Neural cell (in vitro differentiated cells): ENCODE results near the gene HSPB3. TPM values are rescaled to one million over a fixed set of nuclear protein-coding genes. Genes with fewer than 3 reads are reported as not detected.
"Not testable (repeated sequence)": the region's sequence is repeated elsewhere in the genome, so short reads cannot be mapped to it uniquely, and the experiment has no call there.

Experiments used
- H2AFZ ChIP-seq: fragments of 200-600, 300-800 bp; sonication (generic), shearing (Covaris generic); 2 replicates; pipeline ENCODE4 v1.6.0; 2014; ENCODE audit warnings: low read depth, mild to moderate bottlenecking, antibody characterized with exemption, low read length, moderate library complexity
- H3F3A ChIP-seq: fragments of 200-600 bp; shearing (Covaris generic); 2 replicates; pipeline ENCODE4 v1.6.1; 2016; ENCODE audit warnings: mild to moderate bottlenecking, moderate library complexity, mixed read lengths, antibody characterized with exemption, low read length; ENCODE audit not compliant: insufficient read depth, poor library complexity, severe bottlenecking
- H3K27ac ChIP-seq: fragments of 200-600, 300-800 bp; sonication (generic), shearing (Covaris generic); 2 replicates; pipeline ENCODE4 v1.5.1; 2014; ENCODE audit warnings: mild to moderate bottlenecking, low read length, moderate library complexity
- H3K27me3 ChIP-seq: fragments of 300-800, 200-600 bp; sonication (generic), shearing (Covaris generic); 2 replicates; pipeline ENCODE4 v1.6.0; 2014; ENCODE audit warnings: mild to moderate bottlenecking, low read depth, low read length, moderate library complexity; ENCODE audit not compliant: insufficient read depth
- H3K36me3 ChIP-seq: fragments of 300-800, 200-600 bp; sonication (generic), shearing (Covaris generic); 2 replicates; pipeline ENCODE4 v1.5.1; 2014; ENCODE audit warnings: mild to moderate bottlenecking, antibody characterized with exemption, low read length, moderate library complexity; ENCODE audit not compliant: insufficient read depth
- H3K4me2 ChIP-seq: fragments of 300-800, 200-600 bp; sonication (generic), shearing (Covaris generic); 2 replicates; pipeline ENCODE4 v1.6.0; 2014; ENCODE audit warnings: mild to moderate bottlenecking, low read length
- H3K4me3 ChIP-seq: fragments of 300-800, 200-600 bp; sonication (generic), shearing (Covaris generic); 2 replicates; pipeline ENCODE4 v1.5.1; 2014; ENCODE audit warnings: mild to moderate bottlenecking, low read length, moderate library complexity
- H3K79me2 ChIP-seq: fragments of 200-600 bp; shearing (Covaris generic); replicated peaks from 2 replicates; pipeline ENCODE4 v1.6.0; 2014; ENCODE audit warnings: mild to moderate bottlenecking, low read length, moderate library complexity; ENCODE audit not compliant: insufficient read depth
- H3K9ac ChIP-seq: fragments of 300-800, 200-600 bp; sonication (generic), shearing (Covaris generic); 2 replicates; pipeline ENCODE4 v1.6.1; 2016; ENCODE audit warnings: mild to moderate bottlenecking, low read length, mixed read lengths
- H3K9me2 ChIP-seq: fragments of 200-600 bp; shearing (Covaris generic); 2 replicates; pipeline ENCODE4 v1.6.1; 2016; ENCODE audit warnings: mild to moderate bottlenecking, low read length, mixed read lengths; ENCODE audit not compliant: insufficient read depth
- H3K9me3 ChIP-seq: fragments of 200-600, 300-800 bp; sonication (generic), shearing (Covaris generic); 2 replicates; pipeline ENCODE4 v1.6.1; 2016; ENCODE audit warnings: mild to moderate bottlenecking, mixed run types, low read length, moderate library complexity, mixed read lengths
- H4K20me1 ChIP-seq: fragments of 200-600 bp; shearing (Covaris generic); 2 replicates; pipeline ENCODE4 v1.6.1; 2016; ENCODE audit warnings: mild to moderate bottlenecking, mixed run types; ENCODE audit not compliant: insufficient read depth
- EP300 ChIP-seq: fragments of 450-650 bp; conservative IDR thresholded peaks from 2 replicates; pipeline ENCODE4 v1.6.1; 2014; ENCODE audit warnings: antibody characterized with exemption, mild to moderate bottlenecking, moderate library complexity; ENCODE audit not compliant: poor library complexity, severe bottlenecking
- EZH2 ChIP-seq: fragments of 200-600, 300-800 bp; shearing (Covaris generic), sonication (generic); IDR thresholded peaks from 2 replicates; pipeline ENCODE4 v1.6.1; 2014; ENCODE audit warnings: antibody characterized with exemption, low read length, borderline replicate concordance, mild to moderate bottlenecking; ENCODE audit not compliant: insufficient read depth, poor library complexity, severe bottlenecking
- MXI1 ChIP-seq: fragments of 450-650 bp; conservative IDR thresholded peaks from 2 replicates; pipeline ENCODE4 v1.6.1; 2014; ENCODE audit warnings: antibody characterized with exemption, mild to moderate bottlenecking; ENCODE audit not compliant: poor library complexity, severe bottlenecking
- POLR2AphosphoS5 ChIP-seq: IDR thresholded peaks from 2 replicates; pipeline ENCODE4 v1.6.1; 2012
- RAD21 ChIP-seq: fragments of 450-650 bp; conservative IDR thresholded peaks from 2 replicates; pipeline ENCODE4 v1.6.1; 2014; ENCODE audit warnings: antibody characterized with exemption, mild to moderate bottlenecking, moderate library complexity
- SMC3 ChIP-seq: fragments of 450-650 bp; conservative IDR thresholded peaks from 2 replicates; pipeline ENCODE4 v1.6.1; 2014; ENCODE audit warnings: antibody characterized with exemption, mild to moderate bottlenecking, moderate library complexity; ENCODE audit not compliant: poor library complexity
- TAF1 ChIP-seq: IDR thresholded peaks from 2 replicates; pipeline ENCODE4 v1.6.1; 2012; ENCODE audit warnings: low read depth
- polyA plus RNA-seq: library from polyadenylated mRNA; depleted of rRNA; stranded (reverse); fragments of >200 nt; gene quantifications from 2 replicates; pipeline ENCODE4 v1.2.3, GENCODE V29; 2014
- TF ChIP-seq, protein P1 (sequence below): IDR thresholded peaks from 2 replicates; pipeline ENCODE4 v1.6.1; 2012; ENCODE audit warnings: borderline replicate concordance
- TF ChIP-seq, protein P2 (sequence below): fragments of 450-650 bp; IDR thresholded peaks from 2 replicates; pipeline ENCODE4 v1.5.1; 2014; ENCODE audit warnings: antibody characterized with exemption, mild to moderate bottlenecking, moderate library complexity; ENCODE audit not compliant: poor library complexity, severe bottlenecking

Gene HSPB3
- polyA plus RNA-seq, 1 donor from 2014 or later, result not detected

DNA sequence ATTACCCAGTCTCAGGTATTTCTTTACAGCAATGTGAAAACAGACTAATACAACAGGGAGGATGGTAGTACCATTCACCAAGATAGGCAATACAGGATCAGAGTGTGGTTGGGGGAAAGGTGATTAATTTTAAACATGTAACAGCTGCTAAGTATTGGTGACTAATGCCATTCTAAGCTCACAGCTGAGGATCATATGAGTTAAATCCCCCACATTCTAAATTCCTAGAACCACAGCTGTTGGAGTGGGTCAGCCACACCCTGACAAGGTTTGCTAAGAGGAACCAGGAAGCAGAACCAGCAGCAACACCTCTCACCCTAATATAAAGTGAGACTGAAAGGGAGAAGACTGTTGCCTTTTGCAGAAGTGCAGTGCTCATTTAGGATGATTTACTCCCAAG is 24.8 kb downstream of the HSPB3 start:
- no peaks in the 10 kb centered on the region for H4K20me1 ChIP-seq
- no peaks in the 10 kb centered on the region for H3K9me2 ChIP-seq
- H3K27ac ChIP-seq, result no peak overlapping the region
- TF ChIP-seq MXI1 (no peak), POLR2AphosphoS5 (no peak)
- H3K9me3 ChIP-seq, result no peaks in the 10 kb centered on the region
- no peak overlapping the region for H3K4me3 ChIP-seq
- H3K79me2 ChIP-seq, result no peaks in the 10 kb centered on the region
- H3K36me3 ChIP-seq, result no peaks in the 10 kb centered on the region
- no peak overlapping the region for H3K4me2 ChIP-seq
- no peaks in the 10 kb centered on the region for H3F3A ChIP-seq
- no peak overlapping the region for H2AFZ ChIP-seq
- H3K27me3 ChIP-seq, result no peaks in the 10 kb centered on the region
- no peak overlapping the region for H3K9ac ChIP-seq

DNA sequence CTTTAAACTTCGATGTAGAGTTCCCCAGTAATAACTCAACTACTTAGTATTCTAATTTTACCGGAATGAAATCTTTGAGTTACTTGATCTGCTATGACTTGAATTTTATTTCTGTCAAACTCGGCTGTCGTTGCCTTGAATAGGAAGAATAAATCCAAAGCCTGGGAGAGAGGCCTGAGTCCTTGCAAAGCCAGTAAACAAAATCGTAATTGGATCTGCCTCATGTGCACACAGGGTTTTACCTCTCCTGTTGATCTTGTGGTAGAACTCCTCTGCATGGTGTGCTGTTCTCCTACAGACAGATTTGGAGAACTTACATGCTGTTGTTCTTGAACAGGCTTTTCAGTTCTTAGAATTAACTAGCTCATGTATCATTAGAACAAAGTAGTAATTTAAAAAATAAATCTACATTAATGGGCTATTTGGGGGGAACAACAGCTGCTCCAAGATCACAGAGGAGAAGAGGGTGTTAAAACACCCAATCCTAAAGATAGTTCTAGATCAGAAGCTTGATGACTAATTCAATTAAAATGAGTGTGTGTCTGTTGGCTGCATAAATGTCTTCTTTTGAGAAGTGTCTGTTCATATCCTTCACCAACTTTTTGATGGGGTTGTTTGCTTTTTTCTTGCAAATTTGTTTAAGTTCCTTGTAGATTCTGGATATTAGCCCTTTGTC is 28.9 kb downstream of the HSPB3 start:
- Histone ChIP-seq H3K79me2 (no peaks in the 10 kb centered on the region), H4K20me1 (no peaks in the 10 kb centered on the region), H3K36me3 (no peaks in the 10 kb centered on the region), H3K9me3 (no peaks in the 10 kb centered on the region), H3K4me2 (no peak overlapping the region), H2AFZ (no peak overlapping the region), H3K27me3 (no peaks in the 10 kb centered on the region), H3K9ac (no peak overlapping the region), H3F3A (no peaks in the 10 kb centered on the region), H3K4me3 (no peak overlapping the region), H3K27ac (no peak overlapping the region), H3K9me2 (no peaks in the 10 kb centered on the region)
- TF ChIP-seq SMC3, result no peak
- no peak for TF ChIP-seq EZH2
- no peak for TF ChIP-seq TAF1
- TF ChIP-seq RAD21, result no peak
- no peak for TF ChIP-seq POLR2AphosphoS5
- TF ChIP-seq, protein P1, sequence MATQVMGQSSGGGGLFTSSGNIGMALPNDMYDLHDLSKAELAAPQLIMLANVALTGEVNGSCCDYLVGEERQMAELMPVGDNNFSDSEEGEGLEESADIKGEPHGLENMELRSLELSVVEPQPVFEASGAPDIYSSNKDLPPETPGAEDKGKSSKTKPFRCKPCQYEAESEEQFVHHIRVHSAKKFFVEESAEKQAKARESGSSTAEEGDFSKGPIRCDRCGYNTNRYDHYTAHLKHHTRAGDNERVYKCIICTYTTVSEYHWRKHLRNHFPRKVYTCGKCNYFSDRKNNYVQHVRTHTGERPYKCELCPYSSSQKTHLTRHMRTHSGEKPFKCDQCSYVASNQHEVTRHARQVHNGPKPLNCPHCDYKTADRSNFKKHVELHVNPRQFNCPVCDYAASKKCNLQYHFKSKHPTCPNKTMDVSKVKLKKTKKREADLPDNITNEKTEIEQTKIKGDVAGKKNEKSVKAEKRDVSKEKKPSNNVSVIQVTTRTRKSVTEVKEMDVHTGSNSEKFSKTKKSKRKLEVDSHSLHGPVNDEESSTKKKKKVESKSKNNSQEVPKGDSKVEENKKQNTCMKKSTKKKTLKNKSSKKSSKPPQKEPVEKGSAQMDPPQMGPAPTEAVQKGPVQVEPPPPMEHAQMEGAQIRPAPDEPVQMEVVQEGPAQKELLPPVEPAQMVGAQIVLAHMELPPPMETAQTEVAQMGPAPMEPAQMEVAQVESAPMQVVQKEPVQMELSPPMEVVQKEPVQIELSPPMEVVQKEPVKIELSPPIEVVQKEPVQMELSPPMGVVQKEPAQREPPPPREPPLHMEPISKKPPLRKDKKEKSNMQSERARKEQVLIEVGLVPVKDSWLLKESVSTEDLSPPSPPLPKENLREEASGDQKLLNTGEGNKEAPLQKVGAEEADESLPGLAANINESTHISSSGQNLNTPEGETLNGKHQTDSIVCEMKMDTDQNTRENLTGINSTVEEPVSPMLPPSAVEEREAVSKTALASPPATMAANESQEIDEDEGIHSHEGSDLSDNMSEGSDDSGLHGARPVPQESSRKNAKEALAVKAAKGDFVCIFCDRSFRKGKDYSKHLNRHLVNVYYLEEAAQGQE, result no peak
- TF ChIP-seq, protein P2, sequence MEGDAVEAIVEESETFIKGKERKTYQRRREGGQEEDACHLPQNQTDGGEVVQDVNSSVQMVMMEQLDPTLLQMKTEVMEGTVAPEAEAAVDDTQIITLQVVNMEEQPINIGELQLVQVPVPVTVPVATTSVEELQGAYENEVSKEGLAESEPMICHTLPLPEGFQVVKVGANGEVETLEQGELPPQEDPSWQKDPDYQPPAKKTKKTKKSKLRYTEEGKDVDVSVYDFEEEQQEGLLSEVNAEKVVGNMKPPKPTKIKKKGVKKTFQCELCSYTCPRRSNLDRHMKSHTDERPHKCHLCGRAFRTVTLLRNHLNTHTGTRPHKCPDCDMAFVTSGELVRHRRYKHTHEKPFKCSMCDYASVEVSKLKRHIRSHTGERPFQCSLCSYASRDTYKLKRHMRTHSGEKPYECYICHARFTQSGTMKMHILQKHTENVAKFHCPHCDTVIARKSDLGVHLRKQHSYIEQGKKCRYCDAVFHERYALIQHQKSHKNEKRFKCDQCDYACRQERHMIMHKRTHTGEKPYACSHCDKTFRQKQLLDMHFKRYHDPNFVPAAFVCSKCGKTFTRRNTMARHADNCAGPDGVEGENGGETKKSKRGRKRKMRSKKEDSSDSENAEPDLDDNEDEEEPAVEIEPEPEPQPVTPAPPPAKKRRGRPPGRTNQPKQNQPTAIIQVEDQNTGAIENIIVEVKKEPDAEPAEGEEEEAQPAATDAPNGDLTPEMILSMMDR, result no peak
- TF ChIP-seq MXI1, result no peak
- TF ChIP-seq EP300, result no peak

DNA sequence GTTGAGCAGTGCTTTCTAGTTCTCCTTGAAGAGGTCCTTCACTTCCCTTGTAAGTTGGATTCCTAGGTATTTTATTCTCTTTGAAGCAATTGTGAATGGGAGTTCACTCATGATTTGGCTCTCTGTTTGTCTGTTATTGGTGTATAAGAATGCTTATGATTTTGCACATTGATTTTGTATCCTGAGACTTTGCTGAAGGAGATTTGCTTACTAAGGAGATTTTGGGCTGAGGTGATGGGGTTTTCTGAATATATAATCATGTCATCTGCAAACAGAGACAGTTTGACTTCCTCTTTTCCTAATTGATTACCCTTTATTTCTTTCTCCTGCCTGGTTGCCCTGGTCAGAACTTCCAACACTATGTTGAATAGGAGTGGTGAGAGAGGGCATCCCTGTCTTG is 30.2 kb downstream of the HSPB3 start:
- not testable (repeated sequence) for H3F3A ChIP-seq, H3K9me3 ChIP-seq, H3K36me3 ChIP-seq, H3K9ac ChIP-seq, H3K4me2 ChIP-seq, H3K27me3 ChIP-seq, H4K20me1 ChIP-seq, H3K79me2 ChIP-seq, H3K27ac ChIP-seq, H2AFZ ChIP-seq, H3K9me2 ChIP-seq, H3K4me3 ChIP-seq
